IMR-90 (cell line): ENCODE data around the gene CCSER2. TPM values are rescaled to one million over a fixed set of nuclear protein-coding genes. Genes with fewer than 3 reads are reported as not detected.

Experiments used
- ATAC-seq: fragments of 200-7000 bp; cut with Tn5 transposase; 2 replicates; pipeline ENCODE4 v1.9.1; 2020; ENCODE audit warnings: low read depth, mild to moderate bottlenecking, moderate library complexity
- BruUV-seq: library from RNA; stranded (reverse); fragments of 400-500 nt; replicated peaks from 2 replicates; lab custom pipeline; 2021; lab: Mats Ljungman, UMichigan
- CTCF ChIA-PET: fragments of 300-600 bp; formaldehyde crosslinking; extraction: SDS; loops from one replicate; lab custom pipeline; 2021; ENCODE audit warnings: antibody characterized with exemption; lab: Yijun Ruan, JAX
- POLR2A ChIA-PET: fragments of 300-600 bp; sonication (Branson Sonifier 250); formaldehyde crosslinking; loops from one replicate; lab custom pipeline; 2022; ENCODE audit warnings: antibody characterized with exemption; ENCODE audit not compliant: unreplicated experiment; lab: Charles Lee
- DNase-seq: peaks from one replicate; pipeline ENCODE4 v3.0.0; 2013
- H2AFZ ChIP-seq: replicated peaks from 2 replicates; pipeline ENCODE3; 2013; ENCODE audit warnings: low read length, mild to moderate bottlenecking; ENCODE audit not compliant: poor library complexity
- H2AK5ac ChIP-seq: 2 replicates; pipeline ENCODE4 v1.6.1; 2013; ENCODE audit warnings: low read depth, low read length, inconsistent platforms
- H2AK9ac ChIP-seq: replicated peaks from 2 replicates; pipeline ENCODE3; 2013; ENCODE audit warnings: mild to moderate bottlenecking, low read depth, low read length, moderate library complexity; ENCODE audit not compliant: poor library complexity
- H2BK120ac ChIP-seq: 2 replicates; pipeline ENCODE4 v1.6.1; 2013; ENCODE audit warnings: low read depth, low read length, inconsistent platforms
- H2BK15ac ChIP-seq: 3 replicates; pipeline ENCODE4 v1.6.1; 2013; ENCODE audit warnings: low read depth, low read length, inconsistent platforms
- H2BK20ac ChIP-seq: 2 replicates; pipeline ENCODE4 v1.6.1; 2013; ENCODE audit warnings: low read depth, mild to moderate bottlenecking, inconsistent platforms, low read length, moderate library complexity
- H2BK5ac ChIP-seq: 2 replicates; pipeline ENCODE4 v1.6.1; 2013; ENCODE audit warnings: mild to moderate bottlenecking, low read depth, low read length, inconsistent platforms; ENCODE audit not compliant: poor library complexity, severe bottlenecking
- H3K14ac ChIP-seq: replicated peaks from 2 replicates; pipeline ENCODE4 v1.6.1; 2013; ENCODE audit warnings: low read depth, low read length, inconsistent platforms
- H3K18ac ChIP-seq: 2 replicates; pipeline ENCODE4 v1.6.1; 2013; ENCODE audit warnings: low read depth, low read length, control low read depth
- H3K23ac ChIP-seq: 2 replicates; pipeline ENCODE4 v1.6.1; 2013; ENCODE audit warnings: low read depth, low read length, inconsistent platforms
- H3K27ac ChIP-seq: 2 replicates; pipeline ENCODE4 v1.5.1; 2013; ENCODE audit warnings: mild to moderate bottlenecking, control low read depth, low read length; ENCODE audit not compliant: insufficient read depth
- H3K27me3 ChIP-seq: 2 replicates; pipeline ENCODE4 v1.6.1; 2013; ENCODE audit warnings: low read length; ENCODE audit not compliant: control insufficient read depth, insufficient read depth
- H3K36me3 ChIP-seq: 2 replicates; pipeline ENCODE4 v1.6.1; 2013; ENCODE audit warnings: low read length, mixed read lengths; ENCODE audit not compliant: control insufficient read depth, insufficient read depth
- H3K4ac ChIP-seq: 2 replicates; pipeline ENCODE4 v1.6.1; 2013; ENCODE audit warnings: low read depth, low read length, inconsistent platforms
- H3K4me1 ChIP-seq: 2 replicates; pipeline ENCODE4 v1.6.1; 2013; ENCODE audit warnings: low read length, mixed read lengths; ENCODE audit not compliant: control insufficient read depth, insufficient read depth
- H3K4me2 ChIP-seq: 2 replicates; pipeline ENCODE4 v1.6.1; 2013; ENCODE audit warnings: low read depth, mild to moderate bottlenecking, control low read depth, low read length, moderate library complexity
- H3K4me3 ChIP-seq: 2 replicates; pipeline ENCODE4 v1.5.1; 2013; ENCODE audit warnings: low read depth, mild to moderate bottlenecking, control low read depth, low read length, moderate library complexity; ENCODE audit not compliant: insufficient read depth
- H3K56ac ChIP-seq: 2 replicates; pipeline ENCODE4 v1.6.1; 2013; ENCODE audit warnings: low read length, inconsistent platforms; ENCODE audit not compliant: insufficient read depth; ENCODE audit errors: extremely low read depth
- H3K79me1 ChIP-seq, 2 experiments: 2 replicates each; pipeline ENCODE4 v1.6.1; 2013; ENCODE audit warnings: low read length in 2 of 2, inconsistent platforms in 1 of 2, low read depth in 1 of 2
- H3K9ac ChIP-seq: 2 replicates; pipeline ENCODE4 v1.6.1; 2013; ENCODE audit warnings: low read depth, low read length, control low read depth
- H3K9me1 ChIP-seq: 2 replicates; pipeline ENCODE4 v1.6.1; 2013; ENCODE audit warnings: low read length, inconsistent platforms; ENCODE audit not compliant: insufficient read depth
- H3K9me3 ChIP-seq: 2 replicates; pipeline ENCODE4 v1.6.1; 2013; ENCODE audit warnings: low read length; ENCODE audit not compliant: control insufficient read depth, insufficient read depth
- H4K20me1 ChIP-seq: 2 replicates; pipeline ENCODE4 v1.6.1; 2013; ENCODE audit warnings: low read length, inconsistent platforms; ENCODE audit not compliant: insufficient read depth
- H4K5ac ChIP-seq: 2 replicates; pipeline ENCODE4 v1.6.1; 2013; ENCODE audit warnings: mild to moderate bottlenecking, low read depth, low read length, control low read depth
- H4K8ac ChIP-seq, 2 experiments: 2 replicates each; pipeline ENCODE4 v1.6.1; 2013; ENCODE audit warnings: low read depth in 2 of 2, low read length in 2 of 2, control low read depth in 1 of 2, inconsistent platforms in 1 of 2
- H4K91ac ChIP-seq: 2 replicates; pipeline ENCODE4 v1.6.1; 2013; ENCODE audit warnings: low read depth, low read length, inconsistent platforms; ENCODE audit not compliant: insufficient read depth
- MAFK ChIP-seq: IDR thresholded peaks from 2 replicates; pipeline ENCODE4 v1.6.1; 2012; ENCODE audit warnings: low read depth, low read length, improper control_type of control experiment
- RCOR1 ChIP-seq: IDR thresholded peaks from 2 replicates; pipeline ENCODE4 v1.6.1; 2012; ENCODE audit warnings: mild to moderate bottlenecking, low read length, improper control_type of control experiment; ENCODE audit not compliant: insufficient replicate concordance
- WGBS, 2 experiments: methylation state at CpG; one replicate each; pipeline versions ENCODE4 v1.1.5 to v1.1.7; 2013; ENCODE audit warnings: missing lambda C conversion rate in 2 of 2; ENCODE audit not compliant: insufficient read length in 1 of 2; ENCODE audit errors: extremely low coverage in 2 of 2; 5-methylcytosine and 5-hydroxymethylcytosine counted together
- dilution Hi-C: fragments of 300-500 bp; cut with HindIII; formaldehyde crosslinking; loops from one replicate; pipeline ENCODE4 v1.14.3; 2018; ENCODE audit warnings: low sequenced_read_pairs; ENCODE audit not compliant: unreplicated experiment
- in situ Hi-C: fragments of 300-500 bp; cut with MboI; formaldehyde crosslinking; loops from 3 replicates; pipeline ENCODE4 v1.14.3; 2019; ENCODE audit warnings: low sequenced_read_pairs, inconsistent platforms, mixed read lengths
- intact Hi-C: fragments of 100-400 bp; cut with micrococcal nuclease; formaldehyde crosslinking; loops from 2 replicates; pipeline ENCODE4 v1.10.0; 2022
- polyA plus RNA-seq, 3 experiments: library from polyadenylated mRNA; depleted of rRNA; stranded (reverse); fragments of >200 nt; gene quantifications; 2 replicates each; pipeline ENCODE4 v1.2.3, GENCODE V29; 2012; ENCODE audit warnings: low replicate concordance in 1 of 3
- total RNA-seq: library from RNA; depleted of rRNA; stranded (reverse); fragments of >200 nt; gene quantifications from 2 replicates; pipeline ENCODE4 v1.2.3, GENCODE V29; 2012

CCSER2 gene
- total and polyA plus RNA-seq, 2 of the 4 experiments (the other 2 are of a cell fraction) = 20.4 to 31.7 TPM

GRCh38 chr10:84550756-84551436 is 222.5 kb downstream of the CCSER2 start:
- H3K9me1 ChIP-seq = no peaks in the 10 kb centered on the region
- no peaks in the 10 kb centered on the region for H3K79me1 ChIP-seq
- ChIA-PET POLR2A (no interaction called here), CTCF (interaction anchor here (0.7 to 1.5 kb wide), 2 partner anchors 11 kb away, joined by 4 to 7 read pairs; no protein-coding TSS in a partner anchor)
- peaks cover 24% of the 10 kb centered on the region for H3K27me3 ChIP-seq
- H2BK15ac ChIP-seq = no peak overlapping the region
- H3K4me3 ChIP-seq = no peak overlapping the region
- no peaks in the 10 kb centered on the region for H4K20me1 ChIP-seq
- ATAC-seq = no peak
- BruUV-seq = no TSS peak
- dilution Hi-C loops (no loop called here), in situ Hi-C loops (no loop called here), intact Hi-C loops (no loop called here)
- no peak overlapping the region for H3K18ac ChIP-seq
- no peak overlapping the region for H3K56ac ChIP-seq
- TF ChIP-seq RCOR1 = no peak
- TF ChIP-seq MAFK = peak; percentile 86
- 80% methylated on average over 1 of the region's 5 CpGs; no CpG with 5 or more reads in 1 of the 2 experiments for WGBS, 2 experiments
- no peak overlapping the region for H3K9ac ChIP-seq
- H3K36me3 ChIP-seq = no peaks in the 10 kb centered on the region
- H3K23ac ChIP-seq = no peak overlapping the region
- no peak overlapping the region for H2BK5ac ChIP-seq
- H4K91ac ChIP-seq = no peak overlapping the region
- H4K5ac ChIP-seq = no peak overlapping the region
- DNase-seq = no peak
- no peak overlapping the region for H2BK20ac ChIP-seq
- H2AK5ac ChIP-seq = no peak overlapping the region
- no peak overlapping the region for H3K4ac ChIP-seq
- no peak overlapping the region for H4K8ac ChIP-seq
- no peak overlapping the region for H3K4me2 ChIP-seq
- no peak overlapping the region for H2AFZ ChIP-seq
- H2BK120ac ChIP-seq = no peak overlapping the region
- H3K9me3 ChIP-seq = no peaks in the 10 kb centered on the region
- no peak overlapping the region for H2AK9ac ChIP-seq
- H3K27ac ChIP-seq = no peak overlapping the region
- no peak overlapping the region for H3K14ac ChIP-seq
- no peaks in the 10 kb centered on the region for H3K4me1 ChIP-seq
